ENCODE measurements around the gene ITGB5. TPM values are rescaled to one million over a fixed set of nuclear protein-coding genes. Genes with fewer than 3 reads are reported as not detected.

The ITGB5 gene
- total RNA-seq, 1 experiment from 2014 or later: 459 TPM

Other genes starting within 250 kb of the ITGB5 start
- 34.8 and 48.1 TPM in 2 replicates for gene UMPS, start 156.9 kb downstream of the ITGB5 start, total RNA-seq (2014; rRNA removed; shearing (Covaris generic))
- 0.04 TPM in 1 of 2 replicates, not detected in the other for gene MUC13, start 47.4 kb upstream of the ITGB5 start, total RNA-seq (2014; rRNA removed; shearing (Covaris generic))
- gene HEG1, start 168.6 kb upstream of the ITGB5 start, total RNA-seq (2014; rRNA removed; shearing (Covaris generic)): 18.0 and 21.1 TPM in 2 replicates

Data from H7 (cell line).